Suprapubic skin (tissue), 4 donors: ENCODE results near the gene EDA. TPM values are rescaled to one million over a fixed set of nuclear protein-coding genes. Genes with fewer than 3 reads are reported as not detected.

Experiments
- DNase-seq, 2 donors: peaks; one replicate each; pipeline ENCODE4 v3.0.0-alpha.2; 2019; ENCODE audit warnings: low spot score in 2 of 2
- H3K27ac ChIP-seq: fragments of 200-600 bp; sonication (generic); one replicate; pipeline ENCODE4 v1.5.1; 2019
- H3K27me3 ChIP-seq: fragments of 200-600 bp; sonication (generic); one replicate; pipeline ENCODE4 v1.5.1; 2019
- H3K36me3 ChIP-seq: fragments of 200-600 bp; sonication (generic); one replicate; pipeline ENCODE4 v1.5.1; 2019
- H3K4me1 ChIP-seq: fragments of 200-600 bp; sonication (generic); one replicate; pipeline ENCODE4 v1.5.1; 2019
- H3K4me3 ChIP-seq: fragments of 200-600 bp; sonication (generic); one replicate; pipeline ENCODE4 v1.5.1; 2019; ENCODE audit warnings: mild to moderate bottlenecking
- H3K9me3 ChIP-seq: fragments of 200-600 bp; sonication (generic); one replicate; pipeline ENCODE4 v1.5.1; 2019
- EP300 ChIP-seq: sonication (generic); formaldehyde crosslinking; IDR thresholded peaks from one replicate; pipeline ENCODE4 v1.6.1; 2017; ENCODE audit warnings: antibody characterized with exemption
- POLR2A ChIP-seq, 2 donors: fragments of 450-650 bp; IDR thresholded peaks; one replicate each; pipeline ENCODE4 v1.6.1; 2017; ENCODE audit warnings: antibody characterized with exemption in 2 of 2, mild to moderate bottlenecking in 2 of 2, moderate library complexity in 2 of 2
- POLR2AphosphoS5 ChIP-seq, 3 donors: sonication (generic); formaldehyde crosslinking; IDR thresholded peaks; one replicate each; pipeline ENCODE4 v1.6.1; 2017; ENCODE audit warnings: antibody characterized with exemption in 3 of 3
- WGBS: methylation state at CpG from one replicate; pipeline ENCODE4 v1.1.5; 2018; 5-methylcytosine and 5-hydroxymethylcytosine counted together
- total RNA-seq, 4 donors: library from RNA; depleted of rRNA; stranded (reverse); fragments of >200 nt; gene quantifications; one replicate each; pipeline ENCODE4 v1.1.0, GENCODE V29; 2016
- TF ChIP-seq, protein P1 (sequence below), 2 donors: fragments of 200-600 bp in 1 of 2; fragments of 450-650 bp in 1 of 2; sonication (generic) in 1 of 2; IDR thresholded peaks; one replicate each; pipeline ENCODE4 v1.5.1; 2016 to 2019; ENCODE audit warnings: antibody characterized with exemption in 2 of 2, mild to moderate bottlenecking in 1 of 2, moderate library complexity in 1 of 2

The EDA gene
- total RNA-seq, 4 donors from 2014 or later, result 5.6 to 10.9 (median 7.5) TPM

DNA sequence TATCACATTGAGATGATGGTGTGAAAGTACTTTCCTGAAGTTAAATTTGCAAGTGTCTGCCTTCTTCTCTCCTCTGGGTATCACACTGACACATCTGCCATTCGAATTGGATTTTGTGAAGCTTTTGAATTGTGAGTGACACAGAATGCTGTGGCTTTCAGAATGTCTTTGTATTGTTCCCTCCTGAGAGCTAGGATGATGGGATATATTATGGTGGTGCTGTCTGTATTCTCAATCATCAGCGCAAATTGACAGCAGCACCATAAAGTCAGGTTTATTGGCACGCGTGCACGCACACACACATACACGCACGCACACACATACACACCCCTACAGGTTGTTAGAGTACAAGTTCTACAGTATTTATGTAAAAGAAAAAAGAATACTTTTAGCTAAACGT is 290.5 kb downstream of the EDA start:
- no peak for DNase-seq
- WGBS, result 84% methylated on average over 8 of the region's 8 CpGs
- Histone ChIP-seq H3K36me3 (no peaks in the 10 kb centered on the region), H3K27ac (no peak overlapping the region), H3K4me3 (no peak overlapping the region), H3K9me3 (no peaks in the 10 kb centered on the region), H3K27me3 (no peaks in the 10 kb centered on the region), H3K4me1 (no peaks in the 10 kb centered on the region)
- no peak for TF ChIP-seq POLR2A (IDR thresholded peaks at IDR 0.05)
- no peak for TF ChIP-seq POLR2AphosphoS5 (IDR thresholded peaks at IDR 0.05)
- TF ChIP-seq EP300, result no peak
- TF ChIP-seq, protein P1, sequence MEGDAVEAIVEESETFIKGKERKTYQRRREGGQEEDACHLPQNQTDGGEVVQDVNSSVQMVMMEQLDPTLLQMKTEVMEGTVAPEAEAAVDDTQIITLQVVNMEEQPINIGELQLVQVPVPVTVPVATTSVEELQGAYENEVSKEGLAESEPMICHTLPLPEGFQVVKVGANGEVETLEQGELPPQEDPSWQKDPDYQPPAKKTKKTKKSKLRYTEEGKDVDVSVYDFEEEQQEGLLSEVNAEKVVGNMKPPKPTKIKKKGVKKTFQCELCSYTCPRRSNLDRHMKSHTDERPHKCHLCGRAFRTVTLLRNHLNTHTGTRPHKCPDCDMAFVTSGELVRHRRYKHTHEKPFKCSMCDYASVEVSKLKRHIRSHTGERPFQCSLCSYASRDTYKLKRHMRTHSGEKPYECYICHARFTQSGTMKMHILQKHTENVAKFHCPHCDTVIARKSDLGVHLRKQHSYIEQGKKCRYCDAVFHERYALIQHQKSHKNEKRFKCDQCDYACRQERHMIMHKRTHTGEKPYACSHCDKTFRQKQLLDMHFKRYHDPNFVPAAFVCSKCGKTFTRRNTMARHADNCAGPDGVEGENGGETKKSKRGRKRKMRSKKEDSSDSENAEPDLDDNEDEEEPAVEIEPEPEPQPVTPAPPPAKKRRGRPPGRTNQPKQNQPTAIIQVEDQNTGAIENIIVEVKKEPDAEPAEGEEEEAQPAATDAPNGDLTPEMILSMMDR (IDR thresholded peaks at IDR 0.05), result no peak

- H3K27ac ChIP-seq, result no peak overlapping the region
- no peak for TF ChIP-seq POLR2AphosphoS5 (IDR thresholded peaks at IDR 0.05)
- TF ChIP-seq, protein P1 (IDR thresholded peaks at IDR 0.05), result no peak
- no peak for TF ChIP-seq POLR2A (IDR thresholded peaks at IDR 0.05)
- no peak for TF ChIP-seq EP300
These were observed 298.9 kb downstream of the EDA start for GRCh38 chrX:69914781-69915180.

GRCh38 chrX:69919749-69920148 is 303.8 kb downstream of the EDA start:
- DNase-seq, result no peak
- TF ChIP-seq POLR2AphosphoS5 (IDR thresholded peaks at IDR 0.05) (no peak), EP300 (no peak), POLR2A (IDR thresholded peaks at IDR 0.05) (no peak)
- TF ChIP-seq, protein P1 (IDR thresholded peaks at IDR 0.05), result no peak
- Histone ChIP-seq H3K27ac (no peak overlapping the region), H3K4me3 (no peak overlapping the region), H3K9me3 (no peaks in the 10 kb centered on the region), H3K4me1 (no peaks in the 10 kb centered on the region), H3K27me3 (no peaks in the 10 kb centered on the region), H3K36me3 (no peaks in the 10 kb centered on the region)

More at GRCh38 chrX:69914781-69915180, 298.9 kb downstream of the EDA start:
- Histone ChIP-seq H3K4me1 (no peaks in the 10 kb centered on the region), H3K4me3 (no peak overlapping the region), H3K27me3 (no peaks in the 10 kb centered on the region), H3K36me3 (no peaks in the 10 kb centered on the region), H3K9me3 (no peaks in the 10 kb centered on the region)
- no peak for DNase-seq

- no peak for DNase-seq
- Histone ChIP-seq H3K36me3 (no peaks in the 10 kb centered on the region), H3K4me3 (no peak overlapping the region), H3K9me3 (no peaks in the 10 kb centered on the region), H3K4me1 (no peaks in the 10 kb centered on the region), H3K27ac (no peak overlapping the region), H3K27me3 (no peaks in the 10 kb centered on the region)
- TF ChIP-seq POLR2A (IDR thresholded peaks at IDR 0.05), result no peak
- TF ChIP-seq, protein P1 (IDR thresholded peaks at IDR 0.05), result no peak
- no peak for TF ChIP-seq EP300
- no peak for TF ChIP-seq POLR2AphosphoS5 (IDR thresholded peaks at IDR 0.05)
- 57% methylated on average over 3 of the region's 3 CpGs for WGBS
These were observed 316.4 kb downstream of the EDA start for GRCh38 chrX:69932323-69932722.

- TF ChIP-seq EP300 (no peak), POLR2A (IDR thresholded peaks at IDR 0.05) (no peak), POLR2AphosphoS5 (IDR thresholded peaks at IDR 0.05) (no peak)
- TF ChIP-seq, protein P1 (IDR thresholded peaks at IDR 0.05), result no peak
- no peak overlapping the region for H3K27ac ChIP-seq
- no peaks in the 10 kb centered on the region for H3K4me1 ChIP-seq
- H3K4me3 ChIP-seq, result no peak overlapping the region
- DNase-seq, result no peak
- no peaks in the 10 kb centered on the region for H3K27me3 ChIP-seq
- WGBS, result 66% methylated on average over 2 of the region's 2 CpGs
- no peaks in the 10 kb centered on the region for H3K36me3 ChIP-seq
- H3K9me3 ChIP-seq, result no peaks in the 10 kb centered on the region
These were observed 332.4 kb downstream of the EDA start for GRCh38 chrX:69948276-69948797.
